Smooth muscle cell of the brain vasculature (primary cell): ENCODE data around the gene CCDC157.
A peak's percentile ranks its signal among the peaks of the same experiment; 100 is the strongest.

ENCODE experiments used
- DNase-seq: peaks from one replicate; pipeline ENCODE4 v3.0.0-alpha.2; 2012; ENCODE audit warnings: low read depth, low spot score

The CCDC157 gene

DNA sequence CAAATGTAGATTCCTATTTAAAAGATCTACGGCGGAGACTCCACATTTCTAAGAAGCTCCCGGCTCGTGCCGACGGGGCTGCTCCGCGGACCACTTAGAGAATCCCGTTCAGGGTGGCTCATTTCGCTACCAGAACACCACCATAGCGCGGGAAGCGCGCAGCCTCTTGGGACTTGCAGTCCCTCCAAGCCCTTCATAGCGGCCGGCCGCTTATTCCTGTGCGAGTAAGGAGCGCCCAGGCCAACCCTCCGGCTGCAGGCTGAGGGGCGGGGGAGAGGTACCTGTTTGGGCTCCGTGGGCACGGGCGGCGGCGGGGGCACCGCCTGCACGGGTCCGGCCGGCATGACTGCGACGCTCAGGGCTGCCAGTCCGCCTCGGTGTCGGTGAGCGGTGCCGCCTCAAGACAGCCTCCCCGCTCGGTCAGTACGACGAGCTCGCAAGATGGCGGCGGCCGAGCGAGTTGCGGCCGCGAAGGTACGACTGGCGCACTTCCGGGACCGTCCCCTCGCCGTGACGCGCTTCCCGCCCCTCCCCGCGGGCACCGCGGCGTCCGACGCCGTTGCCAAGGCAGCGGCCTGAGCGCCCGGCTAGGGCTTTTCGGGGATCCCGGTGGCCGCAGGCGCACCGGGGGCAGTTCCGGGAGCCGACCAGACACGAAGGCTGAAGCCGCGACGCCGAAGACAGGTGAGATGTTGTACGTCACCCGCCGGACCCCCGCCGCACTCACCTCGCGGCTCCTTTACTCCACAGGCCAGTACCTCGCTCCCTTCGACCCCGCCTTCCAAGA lies at the start of gene CCDC157, which contains the start of gene SF3A1:
CCDC157 (plus strand) TSS at position 559 of the 787 bp plus-strand sequence. CDS start 8,994 bp downstream, outside the sequence.
SF3A1 (minus strand) TSS at position 446 of the 787 bp plus-strand sequence; CDS start at position 344, 102 bp downstream.
- peak; percentile 79 for DNase-seq

DNA sequence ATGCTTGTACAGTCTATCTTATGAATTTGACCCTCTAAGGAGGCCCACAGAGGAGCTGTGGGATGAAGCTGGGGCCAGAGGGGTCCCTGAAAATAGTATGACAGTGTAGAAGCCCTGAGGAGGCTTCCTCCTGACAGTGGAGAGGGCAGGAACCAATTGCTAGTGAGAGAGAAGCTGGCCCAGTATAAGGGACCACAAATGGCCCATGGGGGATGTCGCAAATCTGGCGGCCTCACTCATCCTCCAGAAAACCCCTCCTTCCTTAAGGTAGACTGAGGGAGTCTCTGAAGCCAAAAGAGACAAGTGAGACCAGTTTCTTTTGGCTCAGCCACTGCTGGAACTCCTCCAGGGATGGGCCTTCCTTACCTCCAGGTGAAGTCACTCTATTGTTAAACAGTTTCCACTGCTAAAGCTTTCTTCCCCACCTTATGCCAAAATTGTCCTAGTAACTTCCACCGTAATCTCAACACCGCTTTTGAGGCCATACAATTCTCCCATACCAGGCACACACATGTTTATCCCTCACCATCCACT lies 49.7 kb upstream of the CCDC157 start:
- DNase-seq: no peak

DNA sequence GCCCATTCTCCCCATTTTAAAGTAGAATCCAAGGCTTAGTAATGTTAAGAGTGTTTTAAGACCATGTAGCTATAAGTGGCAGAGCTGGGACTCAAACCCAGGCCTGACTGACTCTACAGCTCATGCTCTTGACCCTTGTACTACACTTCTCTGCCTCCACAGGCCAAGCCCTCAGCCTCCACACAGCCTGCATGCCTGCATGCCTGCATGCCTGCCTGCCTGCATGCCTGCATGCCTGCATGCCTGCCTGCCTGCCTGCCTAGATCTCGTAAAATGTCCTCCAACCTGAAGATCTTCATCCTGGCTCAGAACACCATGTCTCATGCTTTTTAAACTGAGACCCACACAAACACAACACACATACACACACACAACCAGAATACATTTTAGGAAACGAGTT lies 48.7 kb upstream of the CCDC157 start:
- no peak for DNase-seq

DNA sequence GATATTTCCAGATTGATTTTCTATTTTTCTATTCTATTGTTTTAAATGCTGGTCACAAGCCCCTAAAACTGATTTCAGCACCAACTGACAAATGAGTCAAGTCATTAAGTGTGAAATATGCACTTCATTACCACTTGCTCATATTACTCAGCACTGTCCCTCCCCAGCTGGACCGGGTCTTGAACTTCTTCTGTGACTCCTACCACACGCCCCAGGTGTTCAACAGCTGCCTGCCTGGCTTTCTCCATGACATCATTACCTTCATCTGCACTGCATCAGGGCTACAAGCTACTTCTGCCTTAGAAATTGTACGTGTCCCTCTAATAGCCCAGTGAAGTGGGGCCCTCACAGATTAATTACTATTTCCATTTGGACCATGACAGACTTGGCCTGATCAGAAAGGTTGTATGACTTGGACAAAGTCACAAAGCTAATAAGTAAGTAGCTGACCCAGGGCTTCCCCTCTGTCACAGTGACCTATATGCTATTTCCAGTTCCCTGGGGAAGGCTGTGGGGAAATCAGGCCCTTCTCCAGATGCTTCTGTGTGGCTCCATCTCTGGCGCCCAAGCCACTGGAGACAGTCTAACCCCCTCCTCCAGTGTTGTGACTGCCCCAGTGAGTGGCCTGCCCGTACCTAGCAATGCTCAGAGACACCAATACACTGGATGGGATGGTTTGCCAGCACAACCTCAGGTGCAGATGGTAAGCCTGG lies 48.1 kb upstream of the CCDC157 start:
- DNase-seq: no peak

- DNase-seq: no peak
Measured at GRCh38 chr22:30309951-30310741, 46.7 kb upstream of the CCDC157 start.

- no peak for DNase-seq
Measured at GRCh38 chr22:30310881-30311771, 45.7 kb upstream of the CCDC157 start.

DNA sequence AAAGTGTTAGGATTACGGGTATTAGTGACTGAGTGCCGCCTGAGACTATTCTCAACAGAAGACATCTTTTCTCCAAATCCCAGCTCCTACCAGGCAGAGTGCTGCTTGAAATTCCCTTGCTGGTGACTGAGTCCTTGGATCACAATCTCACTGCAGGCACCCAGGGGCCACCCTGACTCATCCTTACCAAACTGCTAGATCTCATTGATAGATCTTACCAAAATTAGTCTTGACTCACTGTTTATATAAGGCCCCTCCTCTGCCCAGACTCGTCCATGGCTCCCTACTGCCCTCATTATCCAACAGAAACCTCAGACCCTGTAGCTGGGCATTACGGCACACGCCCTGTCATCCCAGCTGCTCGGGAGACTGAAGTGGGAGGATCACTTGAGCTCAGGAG lies 44.8 kb upstream of the CCDC157 start:
- no peak for DNase-seq

DNA sequence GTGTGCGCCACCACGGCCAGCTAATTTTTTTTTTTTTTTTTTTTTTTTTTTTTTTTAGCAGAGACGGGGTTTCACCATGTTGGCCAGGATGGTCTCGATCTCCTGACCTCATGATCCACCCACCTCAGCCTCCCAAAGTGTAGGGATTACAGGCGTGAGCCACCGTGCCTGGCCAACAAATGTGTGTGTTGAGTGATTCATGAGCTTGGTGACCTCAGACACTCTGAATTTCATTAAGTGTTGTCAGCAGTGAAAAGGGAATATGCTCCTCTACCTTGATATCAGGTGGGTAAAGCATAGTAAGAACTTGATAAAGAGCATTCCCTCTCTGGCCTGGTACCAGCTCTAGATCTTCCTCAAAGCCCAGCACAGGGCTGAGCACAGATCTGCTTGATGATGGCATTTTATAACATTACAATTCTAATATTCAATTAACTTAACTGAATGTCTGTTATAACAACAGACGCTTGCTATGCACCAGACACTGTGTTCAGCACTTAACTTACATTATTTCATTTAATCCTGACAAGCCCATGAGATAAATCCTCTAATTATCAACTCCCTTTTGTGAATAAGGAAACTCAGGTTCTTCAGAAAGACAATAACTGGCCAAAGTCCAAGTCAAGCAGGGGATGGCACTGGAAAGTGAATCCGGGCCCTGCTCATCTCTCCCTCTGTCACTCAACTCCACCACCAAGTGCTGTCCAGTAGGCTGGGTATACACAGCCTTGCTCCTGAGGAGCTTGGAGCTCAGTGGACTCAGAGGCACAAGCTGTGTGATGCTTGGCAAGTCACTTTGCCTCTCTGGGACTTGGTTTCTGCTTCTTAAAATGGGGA lies 43.1 kb upstream of the CCDC157 start:
- no peak for DNase-seq

- DNase-seq: no peak
Measured at GRCh38 chr22:30314915-30315314, 41.9 kb upstream of the CCDC157 start.

DNA sequence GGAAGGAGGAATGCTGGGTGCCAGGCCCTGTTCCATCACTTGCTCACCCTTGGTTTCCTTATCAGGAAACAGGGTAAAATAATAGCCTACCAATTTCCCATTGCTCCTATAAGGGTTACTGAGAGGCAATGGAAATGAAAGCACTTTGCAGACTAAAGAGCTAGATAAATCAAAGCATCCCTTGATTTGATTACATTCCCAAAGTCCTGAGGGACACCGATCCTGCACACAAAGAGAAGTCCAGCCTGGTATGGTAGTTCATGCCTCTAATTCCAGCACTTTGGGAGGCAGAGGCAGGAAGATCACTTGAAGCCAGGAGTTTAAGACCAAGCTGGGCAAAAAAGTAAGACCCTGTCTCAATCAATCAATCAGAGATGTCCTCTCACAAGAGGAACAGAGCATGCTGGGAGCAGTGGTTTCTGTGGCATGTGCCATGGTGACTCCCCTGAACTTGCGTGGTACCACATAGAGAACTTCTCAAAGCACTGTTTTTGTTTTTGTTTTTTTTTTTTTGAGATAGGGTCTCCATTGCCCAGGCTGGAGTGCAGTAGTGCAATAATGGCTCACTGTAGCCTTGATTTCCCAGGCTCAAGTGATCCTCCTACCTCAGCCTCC lies 40.7 kb upstream of the CCDC157 start:
- DNase-seq: no peak

DNA sequence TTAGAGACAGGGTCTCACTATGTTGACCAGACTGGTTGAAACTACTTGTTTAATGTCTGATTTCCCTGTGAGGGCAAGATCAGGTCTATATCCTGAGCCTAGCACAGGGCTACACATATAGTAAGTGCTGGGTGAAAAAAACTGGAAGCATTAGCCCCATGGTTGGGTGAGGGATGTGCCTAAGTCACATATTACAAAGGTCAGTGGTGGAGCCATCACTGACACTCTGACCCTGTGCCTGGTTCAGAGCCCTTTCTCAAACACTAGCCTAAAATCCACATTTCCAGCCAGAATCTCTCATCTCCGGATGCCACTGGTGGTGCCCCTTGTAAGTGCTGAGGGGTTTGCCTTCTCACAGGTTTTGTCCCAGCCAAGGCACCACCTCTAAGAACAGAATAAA lies 39.0 kb upstream of the CCDC157 start:
- DNase-seq: no peak

DNA sequence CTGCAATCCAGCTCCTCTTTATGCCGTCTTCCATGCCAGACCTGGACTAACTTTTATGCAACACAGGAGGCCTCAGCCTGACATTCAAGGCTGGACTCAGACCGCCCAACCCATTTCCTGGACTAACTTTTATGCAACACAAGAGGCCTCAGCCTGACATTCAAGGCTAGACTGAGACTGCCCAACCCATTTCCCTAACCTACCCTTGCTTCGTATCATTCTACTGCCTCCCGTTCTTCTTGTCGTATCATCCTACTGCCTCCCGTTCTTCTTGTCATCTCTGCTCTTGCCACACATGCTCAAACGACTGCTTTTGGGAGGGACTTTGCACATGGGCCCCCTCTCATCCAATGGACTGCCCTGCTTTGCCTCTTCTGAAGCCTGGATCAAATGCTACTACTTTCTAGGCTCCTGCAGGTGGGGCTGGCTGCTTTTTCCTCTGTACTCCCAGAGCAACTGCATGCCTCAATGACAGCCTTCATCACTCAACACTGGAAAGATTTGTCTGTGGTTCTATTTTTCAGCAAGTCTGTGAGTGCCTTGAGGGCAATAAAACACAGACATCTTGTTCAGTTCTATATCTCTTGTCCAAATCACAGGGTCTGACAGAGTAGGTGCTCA lies 37.9 kb upstream of the CCDC157 start:
- DNase-seq: no peak

DNA sequence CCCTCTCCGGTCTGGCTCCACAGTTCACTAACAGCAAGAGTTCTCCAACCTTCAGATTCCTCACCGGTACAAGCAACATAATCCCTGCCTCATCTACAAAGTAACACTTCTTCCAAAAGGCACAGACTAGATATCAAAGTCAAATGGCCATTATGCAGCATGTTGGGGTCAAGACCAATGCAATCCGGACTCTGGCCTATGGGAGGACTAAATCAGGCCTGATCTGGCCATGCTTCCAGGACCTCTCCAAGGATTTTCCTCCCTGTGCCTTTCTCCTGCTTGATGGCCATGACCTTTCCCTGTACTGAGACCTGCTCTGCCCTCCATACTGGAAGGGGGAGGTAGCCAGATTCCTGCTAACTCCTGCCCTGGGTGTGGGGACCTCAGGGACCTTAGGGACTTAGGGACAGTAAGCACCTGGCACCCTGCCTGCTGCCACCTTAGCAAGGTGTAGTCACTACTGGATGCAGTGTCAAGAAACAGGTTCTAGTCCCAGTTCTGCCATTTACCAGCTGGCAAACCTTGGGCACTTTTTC lies 36.7 kb upstream of the CCDC157 start:
- no peak for DNase-seq

DNA sequence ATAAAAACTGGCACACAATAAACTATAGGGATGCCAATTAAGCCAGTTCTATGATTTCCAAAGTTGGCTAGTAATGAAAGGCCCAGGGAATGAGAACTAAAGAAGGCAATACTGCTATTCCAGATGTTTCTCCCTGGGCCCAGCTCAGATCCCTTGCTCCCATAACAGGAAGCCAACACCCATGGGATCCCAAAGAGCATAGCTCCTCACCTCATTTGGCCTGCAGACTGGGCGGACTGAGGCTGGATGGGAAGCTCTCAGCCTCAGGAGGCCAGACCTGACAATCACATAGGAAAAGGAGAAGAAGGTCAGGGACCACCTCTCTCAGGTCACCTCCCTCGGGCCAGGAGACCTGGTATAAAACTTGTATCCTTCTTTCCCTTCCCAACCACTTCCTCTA lies 35.3 kb upstream of the CCDC157 start:
- DNase-seq: no peak

- DNase-seq: no peak
Measured at GRCh38 chr22:30323246-30323645, 33.6 kb upstream of the CCDC157 start.

GRCh38 chr22:30324014-30324730 lies 32.6 kb upstream of the CCDC157 start:
- DNase-seq: no peak

DNA sequence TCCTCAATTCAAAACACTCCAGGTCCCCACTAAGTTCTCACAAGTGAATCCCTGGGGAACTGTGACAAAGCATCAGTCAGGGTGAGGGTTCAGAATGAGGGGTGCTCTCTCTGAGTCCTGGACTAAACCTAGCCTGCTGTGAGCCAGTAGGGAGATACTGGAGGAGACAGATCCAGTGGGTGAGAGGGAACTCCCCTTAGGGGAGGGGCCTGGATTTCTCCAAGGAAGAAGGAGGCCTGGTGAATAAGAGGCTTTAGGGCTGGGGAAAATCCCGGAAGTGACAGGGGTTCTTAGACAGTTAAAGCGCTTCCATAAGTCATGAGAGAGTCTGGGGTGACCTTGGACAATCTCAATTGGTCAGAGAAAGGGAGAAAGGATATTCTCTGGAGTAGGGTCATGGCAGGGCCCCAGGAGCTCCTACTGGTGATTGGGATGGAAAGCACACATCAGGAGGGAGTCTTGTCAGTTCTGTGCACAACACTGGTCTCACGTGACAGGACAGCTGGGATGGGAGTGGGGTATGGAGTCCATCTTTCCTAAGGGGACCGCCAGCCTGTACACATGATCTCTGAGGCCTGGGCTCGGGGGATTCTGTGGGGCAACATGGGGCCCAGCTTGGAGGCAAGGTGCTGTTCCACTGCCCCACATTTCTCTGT lies 31.6 kb upstream of the CCDC157 start:
- DNase-seq: no peak
